ENCODE measurements around the gene ENPP3.

DNA sequence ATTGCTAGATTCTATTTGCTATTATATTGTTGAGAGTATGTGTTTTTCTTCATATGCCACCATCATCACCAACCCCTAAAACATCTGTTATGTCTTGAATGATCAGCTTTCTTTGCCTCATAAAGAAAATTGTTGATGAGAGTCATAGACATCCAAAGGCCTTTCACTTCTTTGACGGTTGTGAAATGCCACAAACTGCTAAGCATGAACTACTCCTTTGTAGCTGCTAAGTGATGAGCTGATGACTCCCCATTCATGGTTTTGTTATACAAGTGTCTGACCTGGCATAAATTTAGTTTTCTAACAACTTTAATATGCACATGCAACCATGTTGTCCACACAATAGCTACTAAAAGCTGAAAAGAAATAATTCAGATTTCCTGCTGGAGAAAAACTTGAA is 8.4 kb upstream of the ENPP3 start:
- TF ChIP-seq, protein P1, sequence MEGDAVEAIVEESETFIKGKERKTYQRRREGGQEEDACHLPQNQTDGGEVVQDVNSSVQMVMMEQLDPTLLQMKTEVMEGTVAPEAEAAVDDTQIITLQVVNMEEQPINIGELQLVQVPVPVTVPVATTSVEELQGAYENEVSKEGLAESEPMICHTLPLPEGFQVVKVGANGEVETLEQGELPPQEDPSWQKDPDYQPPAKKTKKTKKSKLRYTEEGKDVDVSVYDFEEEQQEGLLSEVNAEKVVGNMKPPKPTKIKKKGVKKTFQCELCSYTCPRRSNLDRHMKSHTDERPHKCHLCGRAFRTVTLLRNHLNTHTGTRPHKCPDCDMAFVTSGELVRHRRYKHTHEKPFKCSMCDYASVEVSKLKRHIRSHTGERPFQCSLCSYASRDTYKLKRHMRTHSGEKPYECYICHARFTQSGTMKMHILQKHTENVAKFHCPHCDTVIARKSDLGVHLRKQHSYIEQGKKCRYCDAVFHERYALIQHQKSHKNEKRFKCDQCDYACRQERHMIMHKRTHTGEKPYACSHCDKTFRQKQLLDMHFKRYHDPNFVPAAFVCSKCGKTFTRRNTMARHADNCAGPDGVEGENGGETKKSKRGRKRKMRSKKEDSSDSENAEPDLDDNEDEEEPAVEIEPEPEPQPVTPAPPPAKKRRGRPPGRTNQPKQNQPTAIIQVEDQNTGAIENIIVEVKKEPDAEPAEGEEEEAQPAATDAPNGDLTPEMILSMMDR (IDR thresholded peaks at IDR 0.05; ENCODE audit: borderline replicate concordance, extremely low read depth, low read length, poor library complexity, severe bottlenecking), result no peak
- TF ChIP-seq EZH2 (IDR thresholded peaks at IDR 0.05; ENCODE audit: borderline replicate concordance, low read depth, low read length, severe bottlenecking), result no peak

All from DND-41 (cell line).